NCI-H1105 treated with DMSO at 0.1 percent for 48 hours (cell line): ENCODE data around the gene FAM181B.
A peak's percentile ranks its signal among the peaks of the same experiment; 100 is the strongest.

Experiments
- DNase-seq: peaks from one replicate; lab custom pipeline; 2025; lab: John Stamatoyannopoulos, UW

FAM181B gene

GRCh38 chr11:82683029-82683428 is 50.6 kb downstream of the FAM181B start:
- no peak for DNase-seq

- peak; percentile 17 for DNase-seq
These were observed 51.5 kb downstream of the FAM181B start for GRCh38 chr11:82682003-82682751.

- DNase-seq: no peak
These were observed 53.4 kb downstream of the FAM181B start for GRCh38 chr11:82680252-82680651.
